NOMO-1 treated with DMSO at 0.1 percent for 48 hours (cell line): ENCODE results near the gene LITAF.
"Not testable (repeated sequence)": the region's sequence is repeated elsewhere in the genome, so short reads cannot be mapped to it uniquely, and the experiment has no call there.

Experiments used
- DNase-seq: peaks from one replicate; lab custom pipeline; 2025; ENCODE audit not compliant: unreplicated experiment; lab: John Stamatoyannopoulos, UW

The LITAF gene

DNA sequence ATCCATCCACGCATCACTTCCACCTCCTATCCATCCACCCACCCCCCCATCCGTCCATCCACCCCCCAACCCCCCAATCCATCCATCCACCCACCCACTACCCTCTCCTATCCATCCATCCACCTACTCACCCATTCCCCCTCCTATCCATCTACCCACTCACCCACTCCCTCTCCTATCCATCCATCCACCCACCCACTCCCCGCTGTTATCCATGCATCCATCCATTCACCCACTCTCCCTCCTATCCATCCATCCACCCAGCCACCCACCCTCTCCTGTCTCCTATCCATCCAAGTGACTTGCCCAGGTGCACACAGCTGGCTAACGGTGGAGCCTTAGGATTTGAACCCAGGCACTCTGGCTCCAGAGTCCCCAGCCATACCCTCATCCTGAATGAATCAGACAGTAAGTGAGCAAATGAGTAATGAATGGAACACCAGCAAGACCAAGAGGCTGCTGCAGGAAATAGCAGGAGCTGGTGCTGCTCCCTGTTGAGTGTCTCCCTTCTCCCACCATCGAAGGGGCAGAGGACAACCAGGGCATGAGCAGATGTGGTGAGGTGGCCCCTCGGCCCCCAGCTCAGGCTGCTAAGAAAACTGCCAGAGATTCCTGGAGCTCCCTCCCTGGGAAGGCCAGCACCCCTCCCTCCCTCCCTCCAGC, 62.5 kb downstream of the LITAF start:
- no peak for DNase-seq

DNA sequence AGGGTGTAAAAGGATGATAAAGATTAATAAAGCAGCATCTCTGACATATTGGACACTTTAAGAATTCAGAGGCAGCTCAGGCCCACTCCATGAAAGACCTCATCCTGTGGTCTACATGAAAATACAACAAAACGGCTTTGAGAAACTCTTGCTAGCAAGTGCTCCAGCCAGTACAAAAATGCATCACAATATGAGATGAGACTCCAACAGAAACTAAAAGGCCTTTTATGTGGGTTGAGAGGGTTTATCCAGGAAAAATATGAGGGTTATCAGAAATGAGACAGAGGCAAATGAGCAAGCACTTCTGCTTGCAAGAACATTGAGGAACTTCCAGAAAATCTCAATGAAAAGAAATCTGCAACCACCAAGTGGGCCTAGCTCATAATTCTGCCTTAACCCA, 65.7 kb downstream of the LITAF start:
- no peak for DNase-seq

DNA sequence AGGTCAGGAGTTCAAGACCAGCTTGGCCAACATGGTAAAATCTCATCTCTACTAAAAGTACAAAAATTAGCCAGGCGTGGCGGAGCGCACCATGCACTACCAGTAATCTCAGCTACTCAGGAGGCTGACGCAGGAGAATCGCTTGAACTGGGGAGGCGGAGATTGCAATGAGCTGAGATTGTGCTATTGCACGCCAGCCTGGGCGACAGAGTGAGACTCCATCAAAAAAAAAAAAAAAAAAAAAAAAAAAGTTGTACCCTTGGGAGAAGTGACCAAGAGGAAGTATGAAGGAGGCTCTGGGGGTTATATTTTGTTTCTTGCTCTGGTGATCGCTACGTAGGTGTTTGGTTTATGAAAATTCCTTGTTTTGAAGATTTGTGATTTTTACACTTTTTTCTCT, 66.3 kb downstream of the LITAF start:
- DNase-seq = no peak

DNA sequence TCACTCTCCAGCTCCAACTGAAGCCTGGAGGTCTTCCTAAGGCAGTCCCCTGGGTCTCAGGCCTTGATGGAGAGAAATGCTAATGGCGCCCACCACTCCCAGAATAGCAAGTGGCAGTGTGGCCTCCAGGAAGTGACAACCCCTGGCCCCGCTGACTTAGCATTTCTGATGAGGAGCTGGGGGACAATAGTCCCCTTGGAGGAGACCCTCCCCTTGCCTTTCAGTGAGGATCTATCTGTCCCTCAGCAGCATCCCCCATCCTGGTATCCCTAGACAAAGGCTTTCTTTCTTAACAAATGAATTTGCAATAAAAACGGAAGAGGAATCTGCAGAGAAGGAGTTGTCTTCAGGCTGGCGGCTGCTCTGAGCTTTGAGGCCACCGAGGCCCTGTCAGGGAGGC, 68.8 kb downstream of the LITAF start:
- no peak for DNase-seq

DNA sequence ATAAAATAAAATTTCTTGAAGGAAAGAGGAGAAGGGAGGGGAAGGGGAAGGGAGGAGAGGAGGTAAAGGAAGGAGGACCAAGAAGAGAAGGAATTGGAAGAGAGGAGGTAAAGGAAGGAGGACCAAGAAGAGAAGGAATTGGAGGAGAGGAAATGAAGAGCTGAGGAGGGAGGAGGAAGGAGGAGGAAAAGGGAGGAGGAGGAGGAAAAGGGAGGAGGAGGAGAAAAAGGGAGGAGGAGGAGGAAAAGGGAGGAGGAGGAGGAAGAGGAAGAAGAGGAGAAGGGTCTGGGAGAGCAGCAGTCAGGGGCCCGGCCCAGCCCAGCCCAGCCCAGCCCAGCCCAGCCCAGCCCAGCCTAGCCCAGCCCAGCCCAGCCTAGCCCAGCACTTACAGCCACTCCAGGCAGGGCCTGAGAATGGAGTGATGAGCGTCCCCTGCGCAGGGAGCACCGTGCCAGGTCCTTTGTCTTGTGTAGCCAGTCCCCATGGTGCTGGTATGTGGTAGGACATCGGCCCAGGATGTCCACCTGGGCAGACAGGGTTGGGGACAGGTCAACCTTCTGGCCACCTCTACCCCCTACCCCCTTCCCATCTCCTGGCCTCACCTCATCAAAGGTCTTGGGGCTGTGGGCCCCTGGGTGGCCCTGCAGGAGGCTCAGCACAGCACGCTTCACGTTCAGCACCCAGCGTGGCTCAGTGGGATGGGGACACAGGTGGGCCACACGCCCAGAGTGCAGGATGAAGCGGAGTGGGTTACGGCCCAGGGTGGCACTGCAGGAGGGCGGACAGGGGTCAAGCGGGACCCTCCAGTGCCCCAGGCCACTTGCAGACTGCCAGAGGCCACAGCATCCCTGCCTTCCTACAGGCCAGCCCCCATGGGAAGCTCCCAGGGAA, 70.9 kb downstream of the LITAF start:
- DNase-seq = no peak

DNA sequence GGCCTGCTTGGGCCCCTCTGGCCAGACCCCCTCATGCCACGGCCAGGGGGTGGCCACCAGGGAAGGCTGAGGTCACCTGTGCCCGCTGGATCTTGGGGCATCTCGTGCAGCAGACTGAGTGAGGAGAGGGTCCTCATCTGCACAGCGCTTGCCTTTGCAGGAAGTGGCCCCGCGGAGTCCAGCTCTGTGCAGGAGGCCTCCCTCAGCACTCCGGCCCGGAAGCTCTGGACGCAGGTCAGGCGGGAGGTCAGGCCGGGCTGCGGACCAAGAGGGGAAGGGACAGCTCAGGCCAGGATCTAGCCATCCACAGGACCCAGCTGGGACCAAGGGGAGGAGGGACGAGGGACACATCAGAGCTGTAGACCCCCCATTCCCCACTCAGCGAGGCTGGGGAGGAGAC, 72.4 kb downstream of the LITAF start:
- no peak for DNase-seq

DNA sequence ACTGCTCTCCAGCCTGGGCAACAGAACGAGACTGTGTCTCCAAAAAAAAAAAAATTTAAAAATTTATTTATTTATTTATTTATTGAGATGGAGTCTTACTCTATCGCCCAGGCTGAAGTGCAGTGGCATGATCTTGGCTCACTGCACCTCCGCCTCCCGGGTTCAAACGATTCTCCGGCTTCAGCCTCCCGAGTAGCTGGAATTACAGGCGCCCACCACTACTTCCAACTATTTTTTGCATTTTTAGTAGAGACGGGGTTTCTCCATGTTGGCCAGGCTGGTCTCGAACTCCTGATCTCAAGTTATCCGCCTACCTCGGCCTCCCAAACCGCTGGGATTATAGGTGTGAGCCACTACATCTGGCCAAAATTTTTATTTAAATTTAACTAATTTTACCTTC, 73.4 kb downstream of the LITAF start:
- DNase-seq = not testable (repeated sequence)

DNA sequence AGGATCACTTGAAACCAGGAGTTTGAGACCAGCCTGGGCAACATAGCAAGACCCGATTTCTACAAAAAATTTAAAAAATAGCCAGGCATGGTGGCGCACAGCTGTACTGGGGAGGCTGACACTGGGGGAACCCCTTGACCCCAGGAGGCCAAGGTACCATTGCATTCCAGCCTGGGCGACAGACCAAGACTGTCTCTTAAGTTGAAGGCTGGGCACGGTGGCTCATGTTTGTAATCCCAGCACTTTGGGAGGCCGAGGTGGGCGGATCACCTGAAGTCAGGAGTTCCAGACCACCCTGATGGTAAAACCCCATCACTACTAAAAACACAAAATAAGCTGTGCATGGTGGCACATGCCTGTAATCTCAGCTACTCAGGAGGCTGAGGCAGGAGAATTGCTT, 74.9 kb downstream of the LITAF start:
- DNase-seq = no peak

DNA sequence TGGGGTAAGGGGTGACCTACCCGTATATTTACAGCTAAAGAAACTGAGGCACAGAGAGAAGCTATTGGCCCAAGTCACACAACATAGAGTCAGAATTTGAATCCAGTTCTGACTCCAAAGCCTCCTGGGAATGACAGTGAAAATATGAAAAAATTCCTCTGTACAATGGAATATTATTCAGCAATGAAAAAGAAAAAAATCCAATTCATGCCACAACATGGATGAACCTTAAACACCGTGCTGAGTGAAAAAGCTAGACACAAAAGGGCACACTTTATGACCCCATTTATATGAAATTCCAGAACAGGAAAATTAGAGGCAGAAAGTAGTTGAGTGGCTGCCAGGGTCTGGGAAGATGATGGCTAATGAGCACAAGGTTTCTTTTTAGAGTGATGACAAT, 75.4 kb downstream of the LITAF start:
- DNase-seq = no peak

DNA sequence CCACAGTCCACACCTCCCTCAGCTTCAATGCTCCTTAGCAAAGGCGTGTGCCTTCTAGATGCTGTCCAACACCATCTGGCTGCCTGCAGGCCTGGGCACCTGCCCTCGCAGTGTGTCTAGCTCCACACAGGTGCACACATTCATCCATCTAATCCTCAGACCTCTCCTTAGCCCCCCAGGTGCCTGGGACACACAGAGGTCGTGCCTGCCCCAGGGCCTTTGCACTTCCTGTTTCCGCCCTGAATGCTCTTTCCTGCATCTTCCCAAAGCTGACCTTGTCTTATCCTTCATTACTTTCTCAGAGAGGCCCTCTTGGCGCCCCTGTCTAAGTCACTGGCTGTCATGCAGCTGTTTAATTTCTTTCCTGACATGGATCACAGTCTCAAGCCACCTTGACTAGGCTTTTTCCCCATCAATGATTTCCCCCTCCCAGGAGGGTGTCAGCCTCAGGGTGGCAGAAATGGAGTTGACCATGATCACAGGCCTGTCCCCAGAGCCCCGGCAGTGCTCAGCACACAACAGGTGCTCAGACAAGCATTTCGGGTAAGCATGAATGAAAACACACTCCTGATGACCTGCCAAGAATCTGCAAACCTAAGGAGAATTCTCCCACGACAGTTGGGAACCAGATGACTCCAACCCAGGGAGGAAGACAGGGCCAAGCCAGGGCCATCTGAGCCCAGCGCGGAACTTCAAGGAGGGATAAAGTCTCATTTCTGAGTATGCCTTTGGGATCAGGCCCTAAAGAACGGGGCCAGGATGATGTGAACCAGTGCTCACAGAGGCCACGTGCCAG, 76.3 kb downstream of the LITAF start:
- no peak for DNase-seq

DNA sequence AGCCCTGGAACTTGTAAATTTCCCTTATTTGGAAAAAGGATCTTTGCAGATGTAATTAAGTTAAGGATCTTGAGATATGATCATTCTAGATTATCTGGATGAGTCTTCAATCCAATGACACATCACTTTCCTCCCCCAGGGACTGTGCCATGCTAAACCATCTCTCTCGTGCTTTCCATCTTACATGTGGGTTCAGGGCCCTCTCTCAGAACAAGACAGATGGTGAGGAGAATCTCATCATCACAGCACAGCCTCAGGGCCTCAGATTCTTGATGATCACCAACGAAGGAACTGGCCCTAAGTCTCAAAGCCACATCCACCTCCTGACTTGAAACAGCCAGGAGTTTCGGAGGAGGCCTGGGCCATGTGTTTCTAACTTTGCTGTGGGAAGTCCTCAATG, 78.7 kb downstream of the LITAF start:
- DNase-seq = no peak

DNA sequence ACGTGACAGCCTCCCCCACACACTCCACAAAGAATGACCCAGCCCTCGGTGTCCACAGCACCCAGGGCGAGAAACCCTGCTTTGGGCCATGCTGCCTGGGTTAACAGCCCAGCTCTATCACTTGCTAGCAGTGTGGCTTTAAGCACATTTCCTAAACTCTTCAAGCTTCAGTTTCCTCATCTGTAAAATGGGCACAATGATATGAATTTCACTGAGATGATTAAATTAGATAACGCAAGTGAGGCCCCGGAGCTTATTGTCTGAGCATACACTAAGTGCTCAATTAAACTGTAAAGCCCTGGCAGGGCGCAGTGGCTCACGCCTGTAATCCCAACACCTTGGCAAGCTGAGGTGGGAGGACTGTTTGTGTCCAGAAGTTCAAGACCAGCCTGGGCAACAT, 79.4 kb downstream of the LITAF start:
- DNase-seq = no peak

DNA sequence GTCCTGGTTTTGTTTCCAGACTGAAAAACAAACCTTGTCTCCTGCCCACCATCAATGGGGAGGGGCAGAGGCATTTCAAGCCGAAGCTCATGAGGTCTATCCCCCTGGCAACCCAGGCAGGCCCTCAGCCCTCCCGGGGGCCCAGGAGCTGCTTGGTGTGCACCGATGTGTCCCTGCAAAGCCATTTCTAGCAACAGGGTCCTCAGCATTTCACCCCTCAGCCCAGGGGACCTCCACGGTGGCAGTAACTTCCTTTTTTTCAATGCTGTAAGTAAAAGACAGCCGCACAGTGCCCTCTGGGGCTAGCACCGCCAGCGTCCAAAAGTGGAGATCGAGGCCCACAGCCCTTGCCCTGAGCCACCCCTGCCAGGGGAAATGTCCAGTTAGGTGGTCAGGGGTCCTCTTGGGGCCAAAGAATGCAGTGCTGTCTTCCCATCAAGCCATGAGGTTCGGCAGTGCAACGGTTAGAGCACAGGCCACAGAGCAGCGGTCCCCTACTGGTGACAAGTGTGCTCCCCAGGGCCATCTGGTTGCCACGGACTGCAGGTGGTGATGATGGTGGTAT, 79.9 kb downstream of the LITAF start:
- no peak for DNase-seq

DNA sequence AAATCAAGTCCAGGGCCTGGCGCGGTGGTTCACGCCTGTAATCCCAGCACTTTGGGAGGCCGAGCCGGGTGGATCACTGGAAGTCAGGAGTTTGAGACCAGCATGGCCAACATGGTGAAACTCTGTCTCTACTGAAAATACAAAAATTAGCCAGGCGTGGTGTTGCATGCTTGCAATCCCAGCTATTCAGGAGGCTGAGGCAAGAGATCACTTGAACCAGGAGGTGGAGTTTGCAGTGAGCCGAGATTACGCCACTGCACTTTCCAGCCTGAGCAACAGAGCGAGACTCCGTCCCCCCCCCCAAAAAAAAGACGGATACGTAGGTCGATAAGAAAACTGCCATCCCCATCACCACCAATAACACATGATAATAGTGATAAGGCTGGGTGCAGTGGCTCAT, 82.5 kb downstream of the LITAF start:
- not testable (repeated sequence) for DNase-seq

DNA sequence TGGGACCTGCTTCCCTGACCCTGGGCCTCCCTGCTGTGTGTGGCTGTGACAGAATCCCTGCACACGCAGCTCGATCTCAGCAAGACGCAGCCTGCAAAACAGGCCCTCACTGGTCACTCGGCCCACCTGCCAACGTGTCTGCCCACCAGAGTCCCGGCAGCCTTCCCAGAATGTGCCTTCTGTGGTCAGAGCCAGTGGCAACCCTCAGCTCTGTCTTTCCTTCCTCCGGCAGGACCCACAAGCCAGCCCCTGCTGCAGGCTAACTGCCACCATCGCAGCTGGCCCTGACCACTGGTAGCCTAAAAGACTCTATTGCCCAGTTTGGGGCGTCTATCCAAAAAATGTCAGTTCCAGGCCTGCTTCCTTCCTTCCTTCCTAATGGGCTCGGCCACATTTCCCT, 83.2 kb downstream of the LITAF start:
- DNase-seq = no peak

DNA sequence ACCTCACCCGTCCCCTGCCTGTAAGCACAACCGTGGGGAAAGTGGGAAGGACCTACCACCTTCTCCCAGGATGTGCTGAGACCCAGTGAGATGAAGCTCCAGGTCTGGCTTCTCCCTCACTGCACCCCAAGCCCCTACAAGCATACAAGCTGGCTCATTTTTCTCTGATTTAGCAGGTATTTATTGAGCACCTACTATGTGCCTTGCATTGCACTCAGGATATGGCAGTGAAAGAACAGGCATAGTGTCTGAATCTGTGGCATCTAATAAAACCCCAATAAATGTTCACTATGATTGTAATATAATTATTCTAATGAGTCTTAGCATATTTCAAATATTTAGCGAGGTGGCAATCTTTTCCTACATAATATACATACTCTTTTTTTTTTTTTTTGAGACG, 84.5 kb downstream of the LITAF start:
- DNase-seq = no peak

DNA sequence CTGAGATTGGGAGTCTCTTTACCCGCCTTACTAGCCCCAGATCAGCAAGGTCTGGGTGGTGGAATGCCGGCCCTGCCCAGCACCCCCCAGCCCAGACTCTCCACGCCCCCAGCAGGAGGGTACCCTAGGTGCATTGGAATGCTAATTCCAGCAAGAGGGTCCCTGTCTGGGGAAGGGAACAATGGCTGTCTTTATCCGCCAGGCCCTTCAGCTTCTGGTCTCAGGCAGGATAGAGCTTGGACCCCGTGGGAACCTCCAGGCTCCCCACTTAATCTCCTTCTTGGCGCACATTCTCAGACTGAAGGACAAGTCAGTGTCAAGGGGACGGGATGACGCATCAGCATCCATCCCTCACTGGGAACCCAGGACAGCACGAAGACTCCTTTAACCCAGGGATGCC, 85.1 kb downstream of the LITAF start:
- no peak for DNase-seq

DNA sequence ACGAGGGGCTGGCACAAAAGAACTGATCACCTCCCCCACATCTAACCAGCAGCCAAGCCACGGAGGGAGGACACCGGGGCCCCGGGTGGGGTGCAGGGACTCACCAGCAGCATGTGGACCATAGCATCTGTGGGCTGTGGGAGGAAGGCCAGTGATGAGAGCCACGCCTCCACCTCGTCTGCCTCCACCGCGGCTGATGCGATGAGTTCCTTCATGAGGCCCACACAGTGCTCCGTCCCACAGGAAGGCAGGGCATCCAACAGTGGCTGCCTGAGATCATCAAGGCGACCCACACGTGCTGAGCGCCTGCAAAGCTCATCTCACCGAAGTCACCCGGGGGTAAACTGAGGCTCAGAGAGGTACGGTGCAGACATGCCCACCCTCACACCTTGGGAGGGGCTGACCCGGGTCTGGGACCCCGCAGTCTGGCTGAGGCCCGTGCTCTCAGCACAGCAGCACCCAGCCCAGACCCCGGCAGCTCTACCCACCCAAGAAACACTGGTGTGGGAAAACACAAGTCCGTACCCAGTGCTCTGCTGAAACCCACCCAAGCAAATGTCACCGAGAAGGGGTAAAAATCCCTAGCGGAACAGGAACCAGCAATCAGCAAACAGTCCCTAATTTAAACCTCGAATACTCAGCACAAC, 85.9 kb downstream of the LITAF start:
- no peak for DNase-seq

DNA sequence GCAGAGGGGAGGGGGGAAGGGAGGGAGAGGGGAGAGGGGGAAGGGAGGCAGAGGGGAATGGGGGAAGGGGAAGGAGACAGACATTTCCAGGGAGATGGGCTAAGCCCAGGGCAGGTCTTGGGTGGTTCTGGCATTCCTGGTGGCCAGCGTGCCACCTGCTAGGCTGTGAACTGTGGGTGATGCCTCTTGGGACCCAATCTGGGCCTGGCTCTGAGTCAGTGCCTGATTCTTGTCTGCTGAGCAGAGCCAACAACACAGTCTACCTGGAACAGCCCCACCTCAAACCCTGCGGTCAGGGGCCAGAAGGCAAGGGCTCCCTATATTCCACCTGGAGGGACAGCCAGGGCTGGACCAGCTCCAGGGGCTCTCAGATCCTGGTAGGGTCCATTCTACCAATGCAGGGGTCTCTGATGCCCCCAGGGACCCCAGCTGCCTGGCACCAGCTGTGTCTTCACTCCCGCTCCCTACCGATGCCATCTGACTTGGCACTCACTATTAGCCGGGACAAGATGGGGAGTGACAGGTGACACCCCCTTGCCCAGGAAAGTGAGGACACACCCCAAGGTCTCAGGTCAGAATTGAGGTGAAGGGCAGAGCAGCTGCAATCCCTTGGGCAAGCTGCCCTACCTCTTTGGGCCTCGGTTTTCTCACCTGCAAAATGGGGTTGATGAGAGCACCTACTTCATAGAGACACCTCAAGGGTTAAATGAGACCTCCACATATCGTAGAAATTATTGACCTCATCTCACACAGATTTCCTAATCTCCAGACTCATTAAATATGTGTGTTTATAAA, 87.2 kb downstream of the LITAF start:
- DNase-seq = no peak

DNA sequence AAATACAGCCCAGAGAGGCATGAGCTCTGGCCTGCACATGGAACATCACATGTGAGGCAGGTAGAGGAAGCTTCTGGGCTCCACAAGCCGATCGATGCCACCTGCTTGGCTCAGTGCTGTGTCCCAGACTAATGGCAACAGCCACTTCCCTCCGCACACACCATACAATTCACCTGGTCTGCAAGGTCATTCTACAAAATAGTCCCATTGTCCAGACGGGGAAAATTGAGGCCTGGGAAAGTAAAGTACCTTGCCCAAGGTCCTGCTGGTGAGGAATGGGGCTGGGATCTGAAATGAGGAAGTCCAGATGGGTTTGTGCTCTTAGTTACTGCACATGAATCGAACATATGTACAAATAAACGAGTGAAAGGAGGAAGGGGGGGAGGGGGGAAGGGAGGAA, 88.0 kb downstream of the LITAF start:
- DNase-seq = peak; percentile 65
